ENCODE results near the gene EEF2K.

- TF ChIP-seq EZH2 (IDR thresholded peaks at IDR 0.05; ENCODE audit: low read length, unreplicated experiment) (no peak), CTCF (conservative IDR thresholded peaks at IDR 0.05; ENCODE audit: low read depth, low read length) (no peak)
These were observed 127.4 kb downstream of the EEF2K start for GRCh38 chr16:22333457-22333994.
